ENCODE data around the gene BRIP1.

The BRIP1 gene

DNA sequence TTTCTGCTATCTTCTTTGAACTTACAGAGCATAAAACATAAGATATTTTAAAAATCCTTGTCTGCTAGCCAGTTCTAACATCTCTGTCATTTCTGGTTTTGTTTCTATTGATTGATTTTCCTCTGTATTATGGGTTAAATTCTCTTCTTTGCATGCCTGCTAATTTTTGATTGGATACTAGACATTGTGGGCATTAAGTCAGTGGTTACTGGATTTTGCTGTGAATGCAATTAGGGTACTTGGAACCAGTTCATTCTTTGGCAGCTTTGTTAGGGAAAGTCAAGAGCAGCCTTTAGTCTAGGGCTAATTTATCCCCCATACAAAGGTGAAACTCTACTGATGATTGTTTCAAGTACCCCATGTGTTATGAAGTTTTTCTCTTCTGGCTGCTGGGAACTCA lies 145.3 kb downstream of the BRIP1 start:
- in situ Hi-C loops (cut with HindIII; ENCODE audit: low sequenced_read_pairs) = no loop called here
- TF ChIP-seq, protein P1, sequence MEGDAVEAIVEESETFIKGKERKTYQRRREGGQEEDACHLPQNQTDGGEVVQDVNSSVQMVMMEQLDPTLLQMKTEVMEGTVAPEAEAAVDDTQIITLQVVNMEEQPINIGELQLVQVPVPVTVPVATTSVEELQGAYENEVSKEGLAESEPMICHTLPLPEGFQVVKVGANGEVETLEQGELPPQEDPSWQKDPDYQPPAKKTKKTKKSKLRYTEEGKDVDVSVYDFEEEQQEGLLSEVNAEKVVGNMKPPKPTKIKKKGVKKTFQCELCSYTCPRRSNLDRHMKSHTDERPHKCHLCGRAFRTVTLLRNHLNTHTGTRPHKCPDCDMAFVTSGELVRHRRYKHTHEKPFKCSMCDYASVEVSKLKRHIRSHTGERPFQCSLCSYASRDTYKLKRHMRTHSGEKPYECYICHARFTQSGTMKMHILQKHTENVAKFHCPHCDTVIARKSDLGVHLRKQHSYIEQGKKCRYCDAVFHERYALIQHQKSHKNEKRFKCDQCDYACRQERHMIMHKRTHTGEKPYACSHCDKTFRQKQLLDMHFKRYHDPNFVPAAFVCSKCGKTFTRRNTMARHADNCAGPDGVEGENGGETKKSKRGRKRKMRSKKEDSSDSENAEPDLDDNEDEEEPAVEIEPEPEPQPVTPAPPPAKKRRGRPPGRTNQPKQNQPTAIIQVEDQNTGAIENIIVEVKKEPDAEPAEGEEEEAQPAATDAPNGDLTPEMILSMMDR (IDR thresholded peaks at IDR 0.05; ENCODE audit: low read depth, low read length, missing control alignments) = no peak
- no peak for DNase-seq (ENCODE audit: low read depth)
- no peak overlapping the region for H3K4me3 ChIP-seq (ENCODE audit: low read depth, low read length)

DNA sequence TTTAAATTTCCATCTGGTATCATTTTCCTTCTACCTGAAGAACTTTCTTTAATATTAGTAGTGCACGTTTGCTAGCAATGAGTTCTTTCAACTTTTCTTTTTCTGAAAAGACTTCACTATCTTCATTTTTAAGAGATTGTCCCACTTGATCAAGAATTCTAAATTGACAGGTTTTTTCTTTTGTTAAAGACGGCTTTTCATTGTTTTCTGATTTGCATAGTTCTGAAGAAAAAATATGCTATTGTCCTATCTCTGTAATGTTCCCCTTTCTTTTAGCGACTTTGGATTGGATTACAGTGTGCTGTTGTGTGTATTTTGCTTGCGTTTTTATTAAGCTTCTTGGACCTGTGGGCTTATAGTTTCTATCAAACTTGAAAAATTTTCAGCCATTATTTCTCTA lies 146.0 kb downstream of the BRIP1 start:
- in situ Hi-C loops (cut with HindIII; ENCODE audit: low sequenced_read_pairs) = no loop called here
- no peak overlapping the region for H3K4me3 ChIP-seq (ENCODE audit: low read depth, low read length)
- DNase-seq (ENCODE audit: low read depth) = no peak
- TF ChIP-seq, protein P1 (IDR thresholded peaks at IDR 0.05; ENCODE audit: low read depth, low read length, missing control alignments) = no peak

DNA sequence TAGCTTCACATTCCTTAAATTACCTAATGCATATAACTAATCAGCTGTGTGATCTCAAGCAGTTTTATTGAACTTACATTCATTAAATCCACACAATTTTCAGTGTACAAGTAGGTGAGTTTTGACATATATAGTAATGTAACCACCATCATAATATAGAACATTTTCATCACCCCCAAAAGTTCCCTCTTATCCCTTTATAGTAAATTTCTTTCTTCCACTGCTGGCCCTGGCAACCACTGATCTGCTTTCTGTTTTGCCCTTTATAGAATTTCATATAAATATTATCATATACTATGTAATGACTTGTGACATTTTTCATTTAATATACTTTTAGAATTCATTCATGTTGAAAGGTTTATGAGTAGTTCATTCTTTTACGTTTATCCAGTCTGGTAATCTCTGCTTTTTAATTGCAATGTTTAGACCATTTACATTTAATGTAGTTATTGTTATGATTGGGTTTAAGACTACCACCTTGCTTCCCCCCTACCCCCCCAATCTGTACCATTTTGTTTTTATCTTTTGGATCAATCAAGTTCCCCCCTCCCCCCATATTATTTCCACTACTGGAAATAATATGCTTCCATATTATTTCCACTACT lies 147.0 kb downstream of the BRIP1 start:
- in situ Hi-C loops (cut with HindIII; ENCODE audit: low sequenced_read_pairs) = no loop called here
- no peak for DNase-seq (ENCODE audit: low read depth)
- TF ChIP-seq, protein P1 (IDR thresholded peaks at IDR 0.05; ENCODE audit: low read depth, low read length, missing control alignments) = no peak
- H3K4me3 ChIP-seq (ENCODE audit: low read depth, low read length) = no peak overlapping the region

DNA sequence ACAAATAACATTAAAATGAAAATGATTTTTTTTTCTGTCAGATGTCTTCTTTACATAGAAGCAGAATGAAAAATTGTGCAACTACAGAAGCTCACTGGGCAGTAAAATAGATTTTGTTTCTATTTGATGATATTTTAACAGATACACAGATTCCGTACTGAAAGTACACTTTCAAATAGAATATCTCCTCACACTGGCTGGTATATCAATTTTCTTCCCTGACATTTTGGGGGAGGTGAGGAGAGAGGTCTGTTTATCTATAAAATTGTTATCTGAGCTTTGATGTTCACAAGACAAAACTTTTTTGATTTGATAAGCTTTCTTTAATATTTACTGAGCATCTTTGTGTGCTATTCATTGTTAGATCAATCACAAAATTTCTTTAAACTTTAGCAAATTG lies 148.0 kb downstream of the BRIP1 start:
- in situ Hi-C loops (cut with HindIII; ENCODE audit: low sequenced_read_pairs) = no loop called here
- TF ChIP-seq, protein P1 (IDR thresholded peaks at IDR 0.05; ENCODE audit: low read depth, low read length, missing control alignments) = no peak
- H3K4me3 ChIP-seq (ENCODE audit: low read depth, low read length) = no peak overlapping the region
- no peak for DNase-seq (ENCODE audit: low read depth)

DNA sequence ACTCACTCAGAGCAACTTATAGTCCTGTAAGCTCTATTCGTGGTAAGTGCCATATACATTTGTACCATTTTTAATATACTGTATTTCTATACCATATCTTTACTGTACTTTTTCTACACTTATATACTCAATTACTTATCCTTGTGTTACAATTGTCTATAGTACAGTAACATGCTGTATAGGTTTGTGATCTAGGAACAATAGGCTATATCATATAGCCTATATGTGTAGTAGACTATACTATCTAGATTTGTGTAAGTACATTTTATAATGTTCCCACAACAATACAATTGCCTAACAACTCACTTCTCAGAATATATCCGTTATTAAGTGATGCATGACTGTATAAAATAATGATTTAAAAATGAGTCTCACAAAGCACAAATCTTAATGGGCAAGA lies 149.0 kb downstream of the BRIP1 start:
- in situ Hi-C loops (cut with HindIII; ENCODE audit: low sequenced_read_pairs) = no loop called here
- TF ChIP-seq, protein P1 (IDR thresholded peaks at IDR 0.05; ENCODE audit: low read depth, low read length, missing control alignments) = no peak
- no peak overlapping the region for H3K4me3 ChIP-seq (ENCODE audit: low read depth, low read length)
- no peak for DNase-seq (ENCODE audit: low read depth)

DNA sequence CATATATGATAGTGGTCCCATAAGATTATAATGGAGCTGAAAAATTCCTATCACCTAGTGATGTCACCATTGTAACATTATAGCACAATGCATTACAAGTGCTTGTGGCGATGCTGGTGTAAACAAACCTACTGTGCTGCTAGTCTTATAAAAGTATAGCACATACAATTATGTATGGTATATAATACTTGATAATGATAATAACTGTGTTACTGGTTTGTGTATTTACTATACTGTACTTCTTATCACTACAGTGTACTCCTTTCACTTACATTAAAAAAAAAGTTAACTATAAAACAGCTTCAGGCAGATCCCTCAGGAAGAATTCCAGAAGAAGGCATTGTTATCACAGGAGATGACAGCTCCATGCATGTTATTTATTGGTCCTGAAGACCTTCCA lies 150.3 kb downstream of the BRIP1 start:
- in situ Hi-C loops (cut with HindIII; ENCODE audit: low sequenced_read_pairs) = no loop called here
- TF ChIP-seq, protein P1 (IDR thresholded peaks at IDR 0.05; ENCODE audit: low read depth, low read length, missing control alignments) = no peak
- DNase-seq (ENCODE audit: low read depth) = no peak
- no peak overlapping the region for H3K4me3 ChIP-seq (ENCODE audit: low read depth, low read length)
